Skeletal muscle tissue (tissue), 4 donors: ENCODE measurements around the gene LENG1. TPM values are rescaled to one million over a fixed set of nuclear protein-coding genes. Genes with fewer than 3 reads are reported as not detected.
"Not testable (repeated sequence)": the region's sequence is repeated elsewhere in the genome, so short reads cannot be mapped to it uniquely, and the experiment has no call there.

Experiments
- H3K27ac ChIP-seq: one replicate; pipeline ENCODE4 v1.7.0; 2013; ENCODE audit warnings: mild to moderate bottlenecking, low read depth, low read length, inconsistent platforms
- H3K27me3 ChIP-seq, 3 donors: one replicate each; pipeline ENCODE4 v1.7.0; 2013; ENCODE audit warnings: low read length in 3 of 3; ENCODE audit not compliant: control insufficient read depth in 3 of 3, insufficient read depth in 3 of 3
- H3K36me3 ChIP-seq, 3 donors: one replicate each; pipeline ENCODE4 v1.7.0; 2013; ENCODE audit warnings: low read length in 3 of 3; ENCODE audit not compliant: control insufficient read depth in 3 of 3, insufficient read depth in 3 of 3
- H3K4me1 ChIP-seq, 3 donors: one replicate each; pipeline ENCODE4 v1.7.0; 2013; ENCODE audit warnings: low read length in 3 of 3, mild to moderate bottlenecking in 3 of 3; ENCODE audit not compliant: control insufficient read depth in 3 of 3, insufficient read depth in 3 of 3
- H3K4me3 ChIP-seq, 3 donors: one replicate each; pipeline ENCODE4 v1.7.0; 2013; ENCODE audit warnings: low read length in 3 of 3
- H3K9ac ChIP-seq, 3 donors: one replicate each; pipeline ENCODE4 v1.7.0; 2013; ENCODE audit warnings: low read length in 3 of 3, mild to moderate bottlenecking in 3 of 3, moderate library complexity in 2 of 3, low read depth in 1 of 3
- H3K9me3 ChIP-seq, 3 donors: one replicate each; pipeline ENCODE4 v1.7.0; 2013; ENCODE audit warnings: low read length in 3 of 3; ENCODE audit not compliant: control insufficient read depth in 3 of 3
- total RNA-seq: library from RNA; depleted of rRNA; stranded (reverse); fragments of >200 nt; gene quantifications from one replicate; pipeline ENCODE4 v1.2.3, GENCODE V29; 2014
- donor health status: Osteomylitis.

Gene LENG1
- 7.8 TPM for total RNA-seq

- Histone ChIP-seq H3K36me3 (peaks cover 25 to 30% (median 26%) of the 10 kb centered on the region in 3 donors), H3K9me3 (no peaks in the 10 kb centered on the region), H3K27me3 (peaks cover 0 to 18% (median 5%) of the 10 kb centered on the region in 3 donors), H3K9ac (peak within 1 kb of the TSS; percentile 84 to 95 (median 92)), H3K27ac (peak within 1 kb of the TSS; percentile 93), H3K4me1 (peaks cover 27 to 36% (median 36%) of the 10 kb centered on the region in 3 donors), H3K4me3 (peak within 1 kb of the TSS; percentile 94 to 97 (median 95))
Observed at GRCh38 chr19:54159352-54160181, at the start of gene LENG1. Gene LENG1, minus strand, starts transcription at chr19:54159721. Its CDS starts 26 bp downstream, at chr19:54159695.

GRCh38 chr19:54208784-54209057 lies 49.2 kb upstream of the LENG1 start:
- Histone ChIP-seq H3K36me3 (peaks cover 32 to 42% (median 38%) of the 10 kb centered on the region in 3 donors), H3K9ac (peak overlapping the region; percentile 15 to 55 (median 51)), H3K27me3 (no peaks in the 10 kb centered on the region), H3K4me1 (peaks cover 54 to 66% (median 57%) of the 10 kb centered on the region in 3 donors), H3K9me3 (no peaks in the 10 kb centered on the region), H3K4me3 (no peak overlapping the region), H3K27ac (peak overlapping the region; percentile 87)

GRCh38 chr19:54207983-54208783 lies 48.7 kb upstream of the LENG1 start:
- Histone ChIP-seq H3K4me1 (peaks cover 58 to 72% (median 62%) of the 10 kb centered on the region in 3 donors), H3K27ac (peak overlapping the region; percentile 87), H3K36me3 (peaks cover 37 to 43% (median 41%) of the 10 kb centered on the region in 3 donors), H3K9me3 (no peaks in the 10 kb centered on the region), H3K4me3 (no peak overlapping the region), H3K9ac (peak overlapping the region; percentile 15 to 51 (median 50)), H3K27me3 (no peaks in the 10 kb centered on the region)

GRCh38 chr19:54207676-54207982 lies 48.1 kb upstream of the LENG1 start:
- H3K4me1 ChIP-seq, result peaks cover 63 to 77% (median 68%) of the 10 kb centered on the region in 3 donors
- H3K36me3 ChIP-seq, result peaks cover 43 to 49% (median 46%) of the 10 kb centered on the region in 3 donors
- H3K27me3 ChIP-seq, result no peaks in the 10 kb centered on the region
- H3K4me3 ChIP-seq, result no peak overlapping the region
- H3K9ac ChIP-seq, result peak overlapping the region in 2 of 3 donors; percentile 28 to 51
- H3K27ac ChIP-seq, result peak overlapping the region; percentile 75
- H3K9me3 ChIP-seq, result no peaks in the 10 kb centered on the region

- not testable (repeated sequence) for H3K27me3 ChIP-seq, H3K9ac ChIP-seq, H3K4me3 ChIP-seq, H3K9me3 ChIP-seq
- peaks cover 67 to 81% (median 72%) of the 10 kb centered on the region in 3 donors for H3K4me1 ChIP-seq
- H3K36me3 ChIP-seq, result peaks cover 44 to 53% (median 51%) of the 10 kb centered on the region in 3 donors
- H3K27ac ChIP-seq, result peak overlapping the region; percentile 75
Observed at GRCh38 chr19:54207193-54207592, 47.7 kb upstream of the LENG1 start.

GRCh38 chr19:54206831-54207177 lies 47.3 kb upstream of the LENG1 start:
- Histone ChIP-seq H3K4me1 (peaks cover 71 to 85% (median 76%) of the 10 kb centered on the region in 3 donors), H3K27me3 (no peaks in the 10 kb centered on the region), H3K36me3 (peaks cover 44 to 57% (median 53%) of the 10 kb centered on the region in 3 donors), H3K9ac (no peak overlapping the region), H3K9me3 (no peaks in the 10 kb centered on the region), H3K4me3 (no peak overlapping the region), H3K27ac (peak overlapping the region; percentile 75)

GRCh38 chr19:54206030-54206830 lies 46.7 kb upstream of the LENG1 start:
- Histone ChIP-seq H3K9me3 (no peaks in the 10 kb centered on the region), H3K27ac (peak overlapping the region; percentile 75), H3K4me3 (no peak overlapping the region), H3K27me3 (no peaks in the 10 kb centered on the region), H3K36me3 (peaks cover 47 to 63% (median 53%) of the 10 kb centered on the region in 3 donors), H3K9ac (no peak overlapping the region), H3K4me1 (peaks cover 77 to 91% (median 82%) of the 10 kb centered on the region in 3 donors)

- H3K27ac ChIP-seq, result no peak overlapping the region
- peaks cover 47 to 64% (median 52%) of the 10 kb centered on the region in 3 donors for H3K36me3 ChIP-seq
- H3K27me3 ChIP-seq, result no peaks in the 10 kb centered on the region
- peaks cover 75 to 89% (median 81%) of the 10 kb centered on the region in 3 donors for H3K4me1 ChIP-seq
- H3K4me3 ChIP-seq, result no peak overlapping the region
- no peaks in the 10 kb centered on the region for H3K9me3 ChIP-seq
- peak overlapping the region in 1 of 3 donors; percentile 33 for H3K9ac ChIP-seq
Observed at GRCh38 chr19:54204767-54205468, 45.4 kb upstream of the LENG1 start.

- Histone ChIP-seq H3K9ac (peak overlapping the region; percentile 4 to 37 (median 28)), H3K36me3 (peaks cover 45 to 60% (median 52%) of the 10 kb centered on the region in 3 donors), H3K4me1 (peaks cover 58 to 71% (median 64%) of the 10 kb centered on the region in 3 donors), H3K9me3 (no peaks in the 10 kb centered on the region), H3K27me3 (no peaks in the 10 kb centered on the region), H3K27ac (peak overlapping the region; percentile 10), H3K4me3 (no peak overlapping the region)
Observed at GRCh38 chr19:54203151-54203611, 43.7 kb upstream of the LENG1 start.
